ENCODE results near the gene CTNNA3. TPM values are rescaled to one million over a fixed set of nuclear protein-coding genes. Genes with fewer than 3 reads are reported as not detected.
A peak's percentile ranks its signal among the peaks of the same experiment; 100 is the strongest.

The CTNNA3 gene
- total RNA-seq, 1 donor from 2014 or later: 15.5 TPM

DNA sequence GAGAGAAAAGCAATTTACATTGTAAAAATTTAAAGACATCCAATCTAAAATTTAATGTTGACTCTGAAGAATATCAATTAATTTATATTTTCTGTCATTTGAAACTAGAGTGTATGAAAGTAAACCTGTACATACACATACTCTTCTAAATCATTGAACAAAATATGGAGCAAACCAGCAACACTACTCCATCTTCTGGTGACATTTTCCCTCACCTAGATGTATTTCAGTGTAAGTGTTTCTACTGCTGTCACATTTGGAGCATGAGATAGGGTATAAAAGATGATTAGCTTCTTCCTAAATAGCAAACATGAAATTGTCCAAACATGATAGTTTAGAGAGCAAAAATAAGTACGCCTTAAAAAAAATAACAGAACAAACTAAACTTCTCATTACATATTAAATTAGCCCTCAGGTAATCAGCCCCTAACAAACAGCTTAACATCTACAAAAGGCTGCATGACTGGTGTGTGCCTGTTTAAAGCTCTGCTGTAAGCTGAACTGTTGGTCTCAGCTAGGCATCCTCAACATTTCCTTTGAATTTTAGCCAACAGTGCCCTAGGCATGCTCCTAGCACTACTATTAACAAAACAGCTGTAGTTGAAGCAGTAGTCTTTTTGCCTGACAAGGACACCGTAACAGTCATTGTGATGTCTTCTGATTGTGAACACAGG is 189.8 kb downstream of the CTNNA3 start:
- DNase-seq: no peak

DNA sequence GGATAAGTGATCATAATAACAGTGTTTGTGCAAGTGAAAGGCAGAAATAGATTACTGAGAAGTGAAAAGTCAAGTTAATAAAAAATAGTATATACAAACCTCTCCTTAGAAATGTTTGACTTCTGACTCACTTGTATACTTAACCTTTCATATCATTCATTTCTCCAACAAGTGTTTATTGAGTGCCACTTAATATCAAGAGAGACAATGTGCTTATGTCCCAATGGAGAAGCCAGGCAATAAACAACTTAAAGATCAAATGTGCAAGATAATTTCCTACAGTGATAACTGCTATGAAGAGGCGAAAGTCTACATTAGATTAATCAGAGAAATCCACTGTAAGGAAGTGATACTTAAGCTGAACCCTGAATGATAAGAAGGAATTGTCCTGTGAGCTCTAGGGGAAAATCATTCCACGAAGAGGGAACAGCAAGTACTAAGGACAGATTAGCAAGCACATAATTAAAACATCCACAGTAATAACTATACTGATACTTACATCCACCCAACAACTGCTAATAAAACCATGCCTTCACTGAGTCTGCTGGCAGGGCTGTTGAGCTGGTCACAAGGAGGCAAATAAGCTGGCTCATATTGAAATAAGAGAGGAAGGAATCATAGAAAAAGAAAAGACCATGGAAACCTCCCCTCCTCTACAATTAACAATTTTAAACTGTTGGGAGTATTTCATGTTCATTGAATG is 203.5 kb downstream of the CTNNA3 start:
- no peak for DNase-seq

DNA sequence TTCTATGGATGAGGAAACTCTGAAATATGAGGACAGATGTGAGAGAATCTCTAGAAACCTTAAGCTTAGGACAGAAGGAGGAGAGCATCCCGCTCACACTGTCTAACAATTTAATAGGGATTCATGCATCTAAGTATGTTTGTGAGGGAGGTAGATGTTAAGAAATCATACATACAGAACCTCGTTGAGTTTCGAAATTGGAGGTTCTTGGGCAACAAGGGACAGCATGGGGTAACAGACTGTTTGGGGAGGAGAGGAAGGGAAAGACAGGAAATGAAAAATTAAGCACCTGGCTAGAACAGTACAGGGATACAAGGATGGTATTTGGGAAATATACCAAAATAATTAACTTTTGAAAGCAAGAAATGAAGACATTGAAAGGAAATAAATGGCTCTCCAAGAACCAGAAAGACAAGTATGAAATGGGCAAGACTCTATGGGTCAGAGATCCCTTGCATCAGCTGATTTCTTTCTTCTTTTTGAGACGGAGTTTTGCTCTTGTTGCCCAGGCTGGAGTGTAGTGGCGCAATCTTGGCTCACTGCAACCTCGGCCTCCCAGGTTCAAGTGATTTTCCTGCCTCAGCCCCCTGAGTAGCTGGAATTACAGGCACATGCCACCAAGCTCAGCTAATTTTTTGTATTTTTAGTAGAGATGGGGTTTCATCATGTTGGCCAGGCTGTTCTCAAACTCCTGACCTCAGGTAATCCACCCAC is 207.9 kb downstream of the CTNNA3 start:
- no peak for DNase-seq

DNA sequence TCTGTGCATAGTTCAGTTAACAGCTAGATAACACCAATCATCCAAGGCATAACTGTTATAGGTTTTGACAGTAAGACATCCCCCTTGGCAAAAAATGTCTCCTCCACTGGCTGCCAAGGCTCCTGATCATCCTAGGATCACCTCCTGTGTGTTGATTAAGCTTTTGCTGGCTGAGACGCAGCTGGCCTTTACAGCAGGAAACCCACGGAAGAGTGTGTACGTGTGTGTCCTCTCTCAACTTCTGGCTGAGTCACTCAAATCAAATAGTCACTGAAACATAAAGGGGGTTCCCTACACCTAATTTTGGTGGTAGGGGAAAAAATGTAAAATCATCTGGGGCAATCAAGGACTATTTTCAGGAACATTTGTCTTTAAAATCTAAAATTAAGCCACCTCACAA is 208.8 kb downstream of the CTNNA3 start:
- DNase-seq: no peak

DNA sequence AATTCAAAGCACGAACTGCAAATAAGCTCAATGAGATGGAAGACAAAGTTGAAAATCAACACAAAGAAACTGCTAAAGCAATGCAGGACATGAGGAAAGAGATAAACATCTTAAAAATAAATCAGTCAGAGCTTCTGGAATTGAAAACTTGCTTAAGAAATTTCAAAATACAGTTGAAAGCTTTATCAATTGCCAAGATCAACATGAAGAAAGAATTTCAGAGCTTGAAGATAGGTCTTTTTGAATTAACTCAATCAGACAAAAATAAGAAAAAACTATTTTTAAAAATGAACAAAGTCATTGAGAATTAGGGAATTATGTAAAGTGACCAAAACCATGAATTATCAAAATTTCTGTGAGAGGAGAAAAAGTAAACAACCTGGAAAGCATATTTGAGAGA is 218.1 kb downstream of the CTNNA3 start:
- no peak for DNase-seq

DNA sequence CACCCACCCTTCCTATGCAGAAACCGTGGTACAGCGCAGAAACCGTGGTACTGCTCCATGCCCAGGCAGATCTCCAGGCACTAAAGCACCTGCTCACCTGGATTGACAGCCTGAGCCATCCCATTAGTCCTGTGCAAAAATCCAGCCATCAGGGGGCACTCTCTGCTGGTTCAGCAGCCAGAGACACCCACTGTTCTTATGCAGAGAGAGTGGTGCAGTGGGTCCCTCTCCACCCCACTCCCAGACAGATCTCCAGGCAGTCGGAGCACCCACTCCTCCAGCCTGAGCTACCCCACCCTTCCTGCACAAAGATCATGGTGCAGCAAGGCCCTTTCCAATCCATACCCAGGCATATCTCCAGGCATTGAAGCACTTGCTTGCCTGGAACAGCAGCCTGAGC is 219.8 kb downstream of the CTNNA3 start:
- DNase-seq: no peak

DNA sequence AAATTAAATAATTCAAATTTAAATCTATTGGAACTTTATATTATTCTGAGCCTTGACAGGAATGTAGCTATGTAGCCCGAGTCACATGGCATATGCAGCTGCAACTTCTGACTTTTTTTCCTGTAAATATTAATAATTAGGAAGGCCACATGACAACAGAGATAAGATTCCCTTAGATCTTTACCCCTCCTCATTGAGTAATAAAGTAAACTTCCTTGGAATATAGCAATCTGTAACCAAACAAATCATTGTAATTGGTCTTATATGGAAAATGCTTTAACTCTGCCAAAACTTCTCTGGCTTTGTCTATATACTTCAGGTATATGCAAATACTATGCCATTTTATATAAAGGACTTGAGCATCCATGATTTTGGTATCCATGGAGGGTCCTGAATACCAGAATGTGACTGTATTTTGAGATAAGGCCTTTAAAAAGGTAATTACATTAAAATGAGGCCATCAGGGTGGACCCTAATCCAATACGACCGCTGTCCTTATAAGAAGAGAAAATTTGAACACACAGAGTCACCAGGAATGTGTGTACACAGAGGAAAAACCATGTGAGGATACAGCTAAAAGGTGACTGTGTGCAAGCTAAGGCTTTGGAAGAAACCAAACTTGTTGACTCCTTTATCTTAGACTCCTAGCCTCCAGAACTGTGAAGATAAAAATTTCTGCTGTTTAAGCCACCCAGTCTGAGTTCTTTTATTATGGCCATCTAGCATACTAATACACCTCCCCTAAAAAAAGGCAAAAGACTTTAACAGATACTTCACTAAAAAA is 222.0 kb downstream of the CTNNA3 start:
- DNase-seq: no peak

DNA sequence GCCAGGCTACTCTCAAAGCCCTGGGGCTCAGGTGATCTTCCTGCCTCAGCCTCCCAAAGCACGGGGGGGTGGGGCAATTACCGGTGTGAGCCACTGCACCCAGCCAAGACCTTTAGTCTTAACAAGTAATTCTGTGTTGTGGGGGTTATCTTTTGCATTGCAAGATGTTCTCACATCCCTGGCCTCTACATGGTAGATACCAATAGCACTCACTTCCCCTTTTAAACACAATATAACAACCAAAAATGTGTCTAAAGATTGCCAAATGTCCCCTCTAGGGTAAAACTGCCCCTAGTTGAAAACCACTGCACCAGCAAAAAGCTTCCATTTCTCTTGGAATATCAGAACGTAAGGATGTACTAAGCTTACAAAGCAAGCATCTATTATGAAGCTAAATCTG is 225.0 kb downstream of the CTNNA3 start:
- DNase-seq: no peak

DNA sequence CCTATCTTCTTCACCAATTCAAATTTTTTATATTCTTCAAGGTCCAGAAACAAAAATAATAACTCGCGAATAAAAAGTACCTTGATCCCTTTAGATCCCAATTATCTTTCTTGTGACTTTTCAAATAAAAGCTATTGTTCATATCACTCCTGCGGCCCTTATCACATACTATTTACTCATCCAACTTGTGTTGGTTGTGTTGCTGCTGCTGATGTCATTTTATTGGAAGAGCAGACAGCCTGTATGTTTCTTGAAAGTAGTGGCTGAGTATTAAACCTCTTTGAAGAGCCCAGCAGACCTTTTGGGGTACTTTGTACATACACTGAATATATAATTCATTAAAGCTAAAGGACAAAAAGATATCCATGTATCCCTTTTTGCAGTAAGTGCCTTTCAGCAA is 231.7 kb downstream of the CTNNA3 start:
- DNase-seq: no peak

DNA sequence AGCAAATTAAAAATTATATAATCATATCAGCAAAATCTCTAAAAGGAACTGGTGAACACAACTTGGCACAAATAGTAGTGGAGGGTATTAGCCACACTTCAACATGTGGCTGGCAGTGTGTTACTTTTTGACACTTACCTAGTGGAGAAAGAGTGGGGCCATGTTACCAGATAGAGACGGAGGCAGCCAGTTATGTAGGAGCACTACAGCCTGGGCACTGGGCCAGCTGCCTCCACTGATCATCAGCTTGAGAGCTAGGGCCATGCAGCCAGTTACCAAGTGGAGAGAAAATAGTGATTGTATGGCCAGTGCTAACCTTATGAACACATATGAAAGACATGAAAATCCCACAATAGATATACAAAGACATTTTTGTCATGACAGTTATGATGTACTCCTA is 243.1 kb downstream of the CTNNA3 start:
- DNase-seq: no peak

DNA sequence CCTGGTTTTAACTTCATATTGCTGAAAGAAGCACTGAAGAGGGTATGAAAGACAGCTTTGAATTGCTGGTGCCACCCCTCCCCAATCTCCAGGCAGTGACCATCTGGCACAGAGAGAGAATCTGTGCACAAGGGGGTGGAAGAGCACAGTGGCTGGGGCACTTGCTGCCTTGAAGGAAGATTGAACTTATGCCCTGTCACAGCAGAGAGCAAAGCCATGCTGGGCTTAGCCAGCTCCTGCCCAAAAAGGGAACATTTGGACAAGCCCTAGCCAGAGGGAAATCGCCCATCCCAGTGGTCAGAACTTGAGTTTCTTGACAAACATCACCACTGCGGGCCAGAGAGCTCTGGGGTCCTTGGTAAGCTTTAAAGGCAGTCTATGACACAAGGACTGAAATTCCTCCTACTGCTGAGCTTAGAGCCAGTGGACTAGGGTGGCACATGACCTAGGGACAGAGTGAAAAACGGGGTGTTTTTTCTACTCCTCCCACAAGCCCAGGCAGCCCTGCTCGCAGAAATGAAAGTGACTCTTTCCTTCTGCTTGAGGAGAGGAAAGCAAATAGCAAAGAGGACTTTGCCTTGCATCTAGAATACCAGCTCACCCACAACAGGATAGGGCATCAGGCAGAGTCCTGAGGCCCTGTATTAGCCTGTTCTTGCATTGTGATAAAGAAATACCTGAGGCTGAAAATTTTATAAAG is 257.2 kb downstream of the CTNNA3 start:
- no peak for DNase-seq

DNA sequence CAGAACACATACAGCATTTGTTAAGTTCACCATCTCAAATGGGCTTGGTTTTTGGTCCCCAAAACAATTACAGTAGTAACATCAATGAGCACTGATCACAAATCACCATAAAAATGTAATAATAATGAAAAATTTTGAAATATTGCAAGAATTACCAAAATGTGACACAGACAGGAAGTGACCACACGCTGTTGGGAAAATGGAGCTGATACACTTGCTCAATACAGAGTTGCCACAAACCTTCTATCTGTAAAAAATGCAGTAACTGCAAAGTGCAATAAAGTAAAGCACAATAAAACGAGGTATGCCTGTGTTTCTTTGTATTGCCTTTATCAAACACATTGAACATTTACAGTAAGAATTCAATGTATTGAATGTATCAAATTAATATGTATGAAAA is 262.7 kb downstream of the CTNNA3 start:
- no peak for DNase-seq

DNA sequence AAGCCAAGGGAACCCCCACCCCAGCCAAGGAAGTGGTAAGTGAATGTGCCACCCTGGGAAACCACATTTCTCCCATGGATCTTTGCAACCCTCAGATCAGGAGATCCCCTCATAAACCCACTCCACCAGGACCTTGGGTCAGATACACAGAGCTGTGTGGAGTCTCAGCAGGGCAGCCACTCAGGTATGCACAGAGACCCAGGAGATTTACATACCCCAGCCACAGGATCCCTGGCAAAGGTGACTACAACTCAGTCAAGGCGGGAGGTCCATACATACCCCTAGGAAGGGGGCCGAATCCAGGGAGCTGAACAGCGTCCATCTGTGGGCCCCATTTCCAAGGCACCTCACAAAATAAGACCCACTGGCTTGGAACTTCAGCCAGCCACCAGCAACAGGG is 293.4 kb downstream of the CTNNA3 start:
- no peak for DNase-seq

DNA sequence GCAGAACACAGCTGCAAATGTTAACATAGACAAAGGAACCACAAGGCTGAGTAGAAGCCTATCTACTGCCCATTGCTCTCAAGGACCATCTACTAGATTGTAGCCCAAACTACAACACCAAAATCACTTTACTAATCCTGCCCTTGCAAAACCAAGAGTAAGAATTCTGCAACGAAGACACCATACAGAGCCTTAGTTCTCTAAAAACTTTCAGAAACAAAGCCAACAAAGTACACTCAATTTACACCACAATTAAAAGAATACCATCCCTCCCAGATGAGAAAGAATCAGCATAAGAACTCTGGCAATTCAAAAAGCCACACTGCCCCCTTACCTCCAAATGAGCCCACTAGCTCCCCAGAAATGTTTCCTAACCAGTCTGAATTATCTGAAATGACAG is 294.3 kb downstream of the CTNNA3 start:
- no peak for DNase-seq

DNA sequence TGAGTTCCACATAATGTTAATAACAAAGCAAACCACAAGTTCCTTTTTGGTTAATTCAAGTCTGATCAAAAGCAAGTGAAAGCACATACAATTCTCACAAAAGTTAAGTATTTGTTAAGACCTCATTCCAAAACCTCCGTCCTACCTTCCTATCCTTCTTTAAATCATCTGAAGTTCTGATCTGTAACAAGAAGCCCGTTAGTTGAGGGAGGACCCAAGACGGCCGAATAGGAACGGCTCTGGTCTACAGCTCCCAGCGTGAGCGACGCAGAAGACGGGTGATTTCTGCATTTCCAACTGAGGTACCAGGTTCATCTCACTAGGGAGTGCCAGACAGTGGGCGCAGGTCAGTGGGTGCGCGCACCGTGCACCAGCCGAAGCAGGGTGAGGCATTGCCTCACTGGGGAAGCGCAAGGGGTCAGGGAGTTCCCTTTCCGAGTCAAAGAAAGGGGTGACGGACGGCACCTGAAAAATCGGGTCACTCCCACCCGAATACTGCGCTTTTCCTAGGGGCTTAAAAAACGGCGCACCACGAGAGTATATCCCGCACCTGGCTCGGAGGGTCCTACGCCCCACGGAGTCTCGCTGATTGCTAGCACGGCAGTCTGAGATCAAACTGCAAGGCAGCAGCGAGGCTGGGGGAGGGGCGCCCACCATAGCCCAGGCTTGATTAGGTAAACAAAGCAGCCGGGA is 309.0 kb downstream of the CTNNA3 start:
- DNase-seq: peak; percentile 21

DNA sequence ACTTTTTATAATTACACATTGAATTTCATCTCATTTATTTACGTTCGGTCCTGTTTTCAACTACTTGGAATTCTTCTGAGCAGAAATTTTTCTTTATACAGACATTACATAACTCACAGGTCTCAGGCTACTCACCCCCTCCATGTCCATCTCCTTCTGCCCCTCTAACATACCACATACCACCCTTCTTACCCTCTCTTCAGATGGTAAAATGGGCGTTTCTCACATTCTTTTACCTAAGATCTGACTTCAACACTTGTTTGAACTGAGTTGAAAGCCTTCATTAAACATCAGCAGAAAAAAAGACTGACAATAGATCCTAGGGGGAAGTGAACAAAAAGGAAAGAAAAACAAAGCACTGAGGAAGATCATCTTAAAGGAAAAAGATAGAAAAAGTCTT is 309.7 kb downstream of the CTNNA3 start:
- peak; percentile 14 for DNase-seq

DNA sequence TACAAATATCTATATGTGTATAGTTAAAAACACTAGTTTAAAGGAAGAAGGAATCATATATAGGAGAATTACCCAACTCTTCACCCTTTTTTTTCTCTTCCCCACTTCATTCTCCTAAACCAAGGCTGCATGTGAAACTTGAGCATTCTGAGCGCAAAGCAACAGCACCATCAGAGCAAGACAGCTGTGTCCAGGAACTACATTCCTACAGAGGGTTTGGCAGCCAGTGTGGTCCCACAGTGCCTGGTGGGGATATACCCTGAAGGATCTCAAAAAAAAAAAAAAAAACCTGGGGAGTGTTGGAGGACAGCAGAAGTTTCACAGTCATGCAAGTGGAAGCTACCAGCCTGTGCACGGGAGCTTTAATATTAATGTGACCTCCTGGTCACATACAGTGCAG is 310.4 kb downstream of the CTNNA3 start:
- peak; percentile 69 for DNase-seq

DNA sequence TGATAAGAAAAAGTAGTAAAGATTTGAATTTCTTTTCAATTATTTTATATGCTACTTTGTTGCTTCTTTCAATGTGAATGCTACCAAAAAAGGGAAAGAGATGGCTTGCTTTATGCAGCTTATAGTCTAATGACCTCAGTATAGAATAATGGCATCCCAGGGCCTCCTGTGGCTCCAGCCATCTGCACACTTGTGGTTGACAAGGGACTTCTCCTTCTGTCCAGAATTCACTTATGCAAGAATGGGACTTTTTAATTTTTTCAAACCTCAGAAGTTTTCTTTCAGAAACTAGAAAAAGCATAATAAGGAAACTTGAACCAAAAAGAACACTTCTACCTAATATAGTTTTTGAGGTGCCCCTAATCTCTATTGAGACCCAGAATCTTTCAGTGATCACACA is 310.9 kb downstream of the CTNNA3 start:
- DNase-seq: peak; percentile 6

DNA sequence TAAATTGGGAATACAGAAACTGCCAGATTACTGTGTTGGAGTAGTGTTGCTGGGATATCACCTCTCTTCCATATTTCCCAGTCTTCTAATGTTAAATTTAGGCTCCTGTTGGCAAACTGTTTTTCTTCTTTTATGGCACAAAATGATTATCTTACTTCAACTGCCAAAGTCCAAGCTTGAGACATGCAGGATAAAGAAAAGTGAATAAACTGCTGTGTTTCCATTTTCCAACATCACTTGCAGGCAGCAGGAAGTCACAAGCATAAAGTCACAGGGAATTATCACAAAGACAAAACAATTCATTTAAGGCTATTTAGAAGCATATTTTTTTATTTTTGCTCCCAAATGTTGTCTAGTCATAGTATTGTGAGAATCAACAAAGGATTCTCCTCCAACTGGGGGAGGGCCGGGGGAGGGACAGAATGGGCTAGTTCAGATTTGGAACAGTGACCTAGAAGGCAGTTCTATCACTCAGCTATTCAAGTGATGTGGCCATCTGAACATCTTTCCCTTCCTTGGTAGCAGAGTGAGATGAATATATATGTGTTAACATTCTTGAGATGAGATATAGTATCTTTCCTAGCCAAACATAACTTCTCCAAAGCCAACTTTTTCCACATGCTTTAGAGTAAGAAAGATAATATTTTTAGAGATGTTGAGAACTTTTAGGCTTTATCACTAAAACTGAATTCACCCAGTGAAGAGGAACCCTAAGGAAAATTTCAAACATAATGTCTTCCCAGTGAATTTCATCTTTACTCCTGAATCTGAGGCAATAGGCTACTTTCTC is 364.7 kb downstream of the CTNNA3 start:
- no peak for DNase-seq
